Trophoblast cell (in vitro differentiated cells and primary cell): Measurements from ENCODE around the gene RNASE2.
"Not testable (repeated sequence)": the region's sequence is repeated elsewhere in the genome, so short reads cannot be mapped to it uniquely, and the experiment has no call there.

ENCODE experiments used
- DNase-seq, 2 donors: peaks; one replicate each; pipeline ENCODE4 v3.0.0-alpha.2; 2016
- H2AFZ ChIP-seq: 2 replicates; pipeline ENCODE4 v1.6.1; 2013; ENCODE audit warnings: low read length, moderate library complexity, mild to moderate bottlenecking; ENCODE audit not compliant: insufficient read depth, poor library complexity
- H2AK5ac ChIP-seq: 2 replicates; pipeline ENCODE4 v1.6.1; 2013; ENCODE audit warnings: mild to moderate bottlenecking, low read length
- H2BK120ac ChIP-seq: 2 replicates; pipeline ENCODE4 v1.6.1; 2013; ENCODE audit warnings: low read length, mild to moderate bottlenecking, moderate library complexity; ENCODE audit not compliant: insufficient read depth, poor library complexity
- H2BK12ac ChIP-seq: 2 replicates; pipeline ENCODE4 v1.6.1; 2013; ENCODE audit warnings: mild to moderate bottlenecking, low read length, moderate library complexity
- H2BK5ac ChIP-seq: 2 replicates; pipeline ENCODE4 v1.6.1; 2013; ENCODE audit warnings: low read length, low read depth, moderate library complexity, mild to moderate bottlenecking; ENCODE audit not compliant: poor library complexity
- H3K14ac ChIP-seq: 2 replicates; pipeline ENCODE4 v1.6.1; 2013; ENCODE audit warnings: mild to moderate bottlenecking, low read length
- H3K18ac ChIP-seq: 2 replicates; pipeline ENCODE4 v1.6.1; 2013; ENCODE audit warnings: mild to moderate bottlenecking, low read length
- H3K23ac ChIP-seq: 2 replicates; pipeline ENCODE4 v1.6.1; 2013; ENCODE audit warnings: low read length
- H3K27ac ChIP-seq: 2 replicates; pipeline ENCODE4 v1.5.1; 2013; ENCODE audit warnings: low read depth, mild to moderate bottlenecking, inconsistent platforms, low read length, moderate library complexity
- H3K27me3 ChIP-seq: 2 replicates; pipeline ENCODE4 v1.6.1; 2013; ENCODE audit warnings: inconsistent platforms, mild to moderate bottlenecking, low read length, moderate library complexity; ENCODE audit not compliant: insufficient read depth
- H3K36me3 ChIP-seq, 2 experiments: 1 replicate in 1 of 2; 2 replicates in 1 of 2; pipeline ENCODE4 v1.6.1; 2013; ENCODE audit warnings: low read length in 2 of 2, mild to moderate bottlenecking in 2 of 2, moderate library complexity in 1 of 2; ENCODE audit not compliant: insufficient read depth in 2 of 2, control insufficient read depth in 1 of 2
- H3K4ac ChIP-seq: 2 replicates; pipeline ENCODE4 v1.6.1; 2013; ENCODE audit warnings: low read depth, mild to moderate bottlenecking, low read length, moderate library complexity
- H3K4me1 ChIP-seq, 2 experiments: 1 replicate in 1 of 2; 2 replicates in 1 of 2; pipeline ENCODE4 v1.6.1; 2013; ENCODE audit warnings: low read length in 2 of 2, mild to moderate bottlenecking in 2 of 2, moderate library complexity in 1 of 2; ENCODE audit not compliant: insufficient read depth in 2 of 2, control insufficient read depth in 1 of 2
- H3K4me2 ChIP-seq: 2 replicates; pipeline ENCODE4 v1.6.1; 2013; ENCODE audit warnings: inconsistent platforms, mild to moderate bottlenecking, low read length, moderate library complexity
- H3K4me3 ChIP-seq: 2 replicates; pipeline ENCODE4 v1.5.1; 2013; ENCODE audit warnings: mild to moderate bottlenecking, low read depth, low read length, inconsistent platforms
- H3K79me1 ChIP-seq: one replicate; pipeline ENCODE4 v1.6.1; 2013; ENCODE audit warnings: low read length
- H3K79me2 ChIP-seq: 2 replicates; pipeline ENCODE4 v1.6.1; 2013; ENCODE audit warnings: low read length, mild to moderate bottlenecking; ENCODE audit not compliant: control insufficient read depth, insufficient read depth, poor library complexity
- H3K9ac ChIP-seq: 2 replicates; pipeline ENCODE4 v1.6.1; 2013; ENCODE audit warnings: mild to moderate bottlenecking, low read length
- H3K9me3 ChIP-seq: 2 replicates; pipeline ENCODE4 v1.6.1; 2013; ENCODE audit warnings: low read depth, mild to moderate bottlenecking, control low read depth, inconsistent platforms, low read length; ENCODE audit not compliant: insufficient read depth
- H4K12ac ChIP-seq: 2 replicates; pipeline ENCODE4 v1.6.1; 2013; ENCODE audit warnings: low read depth, mild to moderate bottlenecking, low read length, moderate library complexity
- H4K8ac ChIP-seq: 2 replicates; pipeline ENCODE4 v1.6.1; 2013; ENCODE audit warnings: low read depth, mild to moderate bottlenecking, low read length, moderate library complexity
- H4K91ac ChIP-seq: one replicate; pipeline ENCODE4 v1.6.1; 2013; ENCODE audit warnings: low read depth, mild to moderate bottlenecking, low read length, moderate library complexity
- WGBS: extraction: QIAGEN DNeasy Blood & Tissue Kit; methylation state at CpG from one replicate; pipeline ENCODE4 v1.1.7; 2013; ENCODE audit warnings: missing lambda C conversion rate; ENCODE audit not compliant: insufficient read length, insufficient coverage; ENCODE audit errors: extremely low coverage; 5-methylcytosine and 5-hydroxymethylcytosine counted together

The RNASE2 gene

DNA sequence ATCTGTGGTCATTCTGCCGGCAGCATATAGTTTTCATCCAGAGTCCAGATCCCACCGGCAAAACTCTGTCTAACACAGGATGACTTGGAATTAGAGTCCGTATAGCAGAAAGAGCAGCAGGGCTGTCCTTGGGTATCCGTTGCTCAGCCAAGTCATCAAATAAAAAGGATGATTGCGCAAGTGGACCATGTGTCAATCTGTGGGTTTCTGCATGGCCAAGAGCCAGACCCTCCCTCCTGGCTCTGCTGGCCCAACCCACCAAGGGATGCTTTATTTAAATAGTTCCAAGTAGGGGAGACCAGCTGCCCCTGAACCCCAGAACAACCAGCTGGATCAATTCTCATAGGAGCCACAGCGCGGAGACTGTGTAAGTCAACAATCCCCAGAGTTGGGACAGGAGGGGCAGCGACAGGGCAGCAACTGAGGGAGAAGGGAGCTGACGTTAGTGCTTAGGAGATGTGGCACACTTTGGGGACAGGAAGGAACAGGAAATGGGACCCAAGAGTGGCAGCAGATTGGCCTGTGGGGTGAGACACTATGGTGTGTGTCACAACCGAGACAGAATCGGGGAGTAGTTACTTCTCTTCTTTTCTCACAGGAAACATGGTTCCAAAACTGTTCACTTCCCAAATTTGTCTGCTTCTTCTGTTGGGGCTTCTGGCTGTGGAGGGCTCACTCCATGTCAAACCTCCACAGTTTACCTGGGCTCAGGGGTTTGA, 36.1 kb upstream of the RNASE2 start:
- H3K9ac ChIP-seq, H3K9me3 ChIP-seq, H3K27me3 ChIP-seq, H3K4me2 ChIP-seq, H3K23ac ChIP-seq, H4K8ac ChIP-seq, H4K12ac ChIP-seq, H3K79me2 ChIP-seq, H2AFZ ChIP-seq, H3K4me1 ChIP-seq, H3K27ac ChIP-seq, H3K18ac ChIP-seq, H2BK120ac ChIP-seq, H3K14ac ChIP-seq, H3K4ac ChIP-seq, H3K79me1 ChIP-seq, H4K91ac ChIP-seq, H3K36me3 ChIP-seq, DNase-seq, H3K4me3 ChIP-seq, H2BK5ac ChIP-seq, H2AK5ac ChIP-seq, H2BK12ac ChIP-seq: not testable (repeated sequence)
- WGBS: no CpG with 5 or more reads among the region's 11 CpGs

DNA sequence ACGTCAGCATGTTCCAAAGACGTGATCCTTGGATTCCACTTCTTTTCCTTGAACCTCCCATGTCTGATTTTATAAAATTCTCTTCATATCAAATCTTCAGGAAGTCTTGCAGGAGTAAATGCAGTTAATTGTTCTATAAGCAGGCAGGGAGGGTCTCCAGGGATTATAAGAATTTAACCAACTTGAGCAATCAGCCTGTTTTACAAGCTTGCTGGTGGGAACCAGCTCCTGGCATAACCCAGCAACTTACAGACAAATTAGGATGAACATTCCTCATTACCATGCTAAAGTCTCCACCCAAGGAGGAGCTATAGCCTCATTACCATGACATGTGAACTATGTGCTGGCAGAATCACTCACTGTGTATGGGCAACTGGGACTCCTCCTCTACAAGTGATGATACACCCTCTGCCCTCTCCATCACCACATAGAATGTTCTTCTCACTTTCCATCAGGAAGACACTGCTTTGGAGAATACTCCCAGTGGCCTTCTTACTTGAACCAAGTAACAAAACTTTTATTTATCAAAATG, 31.5 kb upstream of the RNASE2 start:
- DNase-seq: not testable (repeated sequence)

DNA sequence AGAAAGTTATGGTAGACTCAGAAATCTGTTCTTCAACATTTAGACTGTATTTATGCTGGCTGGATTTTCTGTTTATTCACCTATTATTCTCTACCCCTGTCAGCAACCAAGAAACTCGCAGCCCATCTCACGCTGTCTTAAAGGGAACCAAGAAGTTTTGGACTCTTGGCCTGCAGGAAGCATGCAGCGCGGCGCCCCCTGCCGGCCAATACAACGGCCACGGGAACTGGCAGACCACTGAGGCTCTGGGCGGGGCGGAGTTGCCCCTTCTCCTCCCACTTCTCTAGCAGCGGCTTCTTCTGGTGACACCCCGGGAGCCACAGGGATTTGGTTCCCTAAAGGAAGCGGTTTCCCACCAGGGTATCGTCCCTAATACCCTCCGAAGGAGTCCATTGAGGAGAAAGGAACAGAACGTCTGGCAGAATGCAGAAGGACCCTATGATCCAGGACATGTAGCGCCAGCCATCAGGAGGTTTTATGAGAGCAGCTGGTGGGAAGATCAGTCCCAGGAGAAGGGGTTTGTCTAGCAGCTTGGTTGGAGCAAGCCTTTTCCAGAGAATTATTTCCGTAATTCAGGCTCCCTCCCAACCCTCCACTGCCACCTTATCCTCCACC, 21.0 kb upstream of the RNASE2 start:
- Histone ChIP-seq H3K9me3 (no peaks in the 10 kb centered on the region), H4K8ac (no peak overlapping the region), H3K27me3 (no peaks in the 10 kb centered on the region), H3K14ac (no peak overlapping the region), H3K36me3 (no peaks in the 10 kb centered on the region), H3K79me1 (no peaks in the 10 kb centered on the region), H2BK120ac (no peak overlapping the region), H2BK12ac (no peak overlapping the region), H3K23ac (no peak overlapping the region), H3K79me2 (no peaks in the 10 kb centered on the region), H3K9ac (no peak overlapping the region), H3K4me2 (no peak overlapping the region), H4K91ac (no peak overlapping the region), H3K4ac (no peak overlapping the region), H2AK5ac (no peak overlapping the region), H3K27ac (no peak overlapping the region), H3K4me3 (no peak overlapping the region), H4K12ac (no peak overlapping the region), H3K18ac (no peak overlapping the region), H2BK5ac (no peak overlapping the region), H2AFZ (no peak overlapping the region), H3K4me1 (no peaks in the 10 kb centered on the region)
- WGBS: no CpG with 5 or more reads among the region's 18 CpGs
- DNase-seq: peak in 1 of 2 donors; percentile 33

More for the DNA sequence above, 31.5 kb upstream of the RNASE2 start:
- not testable (repeated sequence) for H2AFZ ChIP-seq, H2BK5ac ChIP-seq, H4K8ac ChIP-seq, H2BK12ac ChIP-seq, H4K91ac ChIP-seq, H3K4me2 ChIP-seq, H3K23ac ChIP-seq, H3K27ac ChIP-seq, H3K36me3 ChIP-seq, H2AK5ac ChIP-seq, H3K9ac ChIP-seq, H3K4me3 ChIP-seq, H3K79me2 ChIP-seq, H3K14ac ChIP-seq, H4K12ac ChIP-seq, H3K18ac ChIP-seq, H2BK120ac ChIP-seq, H3K9me3 ChIP-seq, H3K79me1 ChIP-seq, H3K27me3 ChIP-seq, H3K4me1 ChIP-seq, H3K4ac ChIP-seq
- WGBS: no CpG with 5 or more reads among the region's 2 CpGs

GRCh38 chr14:20935303-20935984, 19.8 kb upstream of the RNASE2 start:
- H3K27ac ChIP-seq: no peak overlapping the region
- no peak overlapping the region for H4K12ac ChIP-seq
- no CpG with 5 or more reads among the region's 5 CpGs for WGBS
- H3K79me1 ChIP-seq: no peaks in the 10 kb centered on the region
- no peaks in the 10 kb centered on the region for H3K36me3 ChIP-seq
- no peak overlapping the region for H3K23ac ChIP-seq
- H3K4ac ChIP-seq: no peak overlapping the region
- no peak overlapping the region for H3K14ac ChIP-seq
- H3K4me2 ChIP-seq: no peak overlapping the region
- H2BK120ac ChIP-seq: no peak overlapping the region
- H3K4me1 ChIP-seq: no peaks in the 10 kb centered on the region
- no peak overlapping the region for H2AFZ ChIP-seq
- H2BK5ac ChIP-seq: no peak overlapping the region
- H3K27me3 ChIP-seq: no peaks in the 10 kb centered on the region
- no peaks in the 10 kb centered on the region for H3K79me2 ChIP-seq
- no peak for DNase-seq
- no peak overlapping the region for H3K9ac ChIP-seq
- no peak overlapping the region for H3K18ac ChIP-seq
- no peak overlapping the region for H4K8ac ChIP-seq
- no peak overlapping the region for H2BK12ac ChIP-seq
- no peak overlapping the region for H2AK5ac ChIP-seq
- H3K9me3 ChIP-seq: no peaks in the 10 kb centered on the region
- no peak overlapping the region for H3K4me3 ChIP-seq
- no peak overlapping the region for H4K91ac ChIP-seq
